GM11168 (cell line): Measurements from ENCODE around the gene WWOX.

Experiments
- in situ Hi-C: fragments of 300-500 bp; cut with MboI; formaldehyde crosslinking; loops from one replicate; pipeline ENCODE4 v1.12.0; 2022; ENCODE audit warnings: low sequenced_read_pairs; ENCODE audit not compliant: unreplicated experiment

Gene WWOX

GRCh38 chr16:79261481-79261940 is 1162.1 kb downstream of the WWOX start:
- in situ Hi-C loops = no loop called here

DNA sequence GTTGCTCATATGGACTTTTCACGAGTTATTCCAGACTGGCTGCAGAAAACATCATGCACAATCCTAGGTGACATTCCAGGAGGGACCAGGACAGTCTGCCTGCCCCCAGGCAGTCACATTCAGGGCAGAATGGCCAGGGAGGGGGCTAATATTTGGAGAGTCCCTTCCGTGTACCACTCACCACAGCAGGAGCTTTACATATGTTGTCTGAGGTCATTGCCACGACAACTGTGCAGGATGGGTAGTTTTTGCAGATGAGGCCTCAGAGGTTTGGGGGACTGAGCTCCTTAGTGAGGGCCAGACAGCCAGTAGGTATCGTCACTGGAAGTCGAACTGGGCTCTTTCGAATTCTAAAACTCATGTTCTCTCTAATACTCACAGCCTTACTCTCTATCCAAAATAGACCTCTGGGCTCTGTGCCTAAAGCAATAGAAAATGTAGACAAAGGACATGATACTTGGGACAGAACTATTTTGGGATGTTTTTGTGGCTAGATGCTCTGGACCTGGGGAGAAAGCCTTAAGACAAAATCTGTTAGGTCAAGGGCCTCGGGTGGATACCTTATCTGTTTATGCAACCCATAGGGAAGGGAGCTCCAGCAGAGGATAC is 1162.6 kb downstream of the WWOX start:
- in situ Hi-C loops = no loop called here
